NCI-H2196 treated with DMSO at 0.1 percent for 48 hours (cell line): ENCODE measurements around the gene TAF6.

Source experiments
- DNase-seq: peaks from one replicate; lab custom pipeline; 2025; ENCODE audit not compliant: unreplicated experiment; lab: John Stamatoyannopoulos, UW

TAF6 gene

DNA sequence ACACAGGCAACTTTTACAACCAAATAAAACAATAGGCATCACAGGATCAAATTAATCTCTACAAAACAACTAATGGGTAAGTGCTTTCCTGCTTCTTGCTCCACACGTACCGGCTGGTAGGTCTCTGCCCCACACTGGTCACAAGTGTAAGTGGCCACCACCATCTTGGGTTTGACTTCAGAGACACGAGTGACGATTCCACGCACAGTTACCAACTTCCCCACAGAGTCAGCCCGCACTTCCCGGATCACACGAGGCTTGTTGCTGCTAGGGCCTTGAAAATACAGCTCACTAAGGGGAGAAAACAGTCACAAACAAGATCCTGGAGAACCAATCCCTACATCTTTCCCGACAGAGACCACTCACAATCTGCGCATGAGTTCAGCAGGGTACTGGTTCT lies 20.2 kb downstream of the TAF6 start:
- no peak for DNase-seq

DNA sequence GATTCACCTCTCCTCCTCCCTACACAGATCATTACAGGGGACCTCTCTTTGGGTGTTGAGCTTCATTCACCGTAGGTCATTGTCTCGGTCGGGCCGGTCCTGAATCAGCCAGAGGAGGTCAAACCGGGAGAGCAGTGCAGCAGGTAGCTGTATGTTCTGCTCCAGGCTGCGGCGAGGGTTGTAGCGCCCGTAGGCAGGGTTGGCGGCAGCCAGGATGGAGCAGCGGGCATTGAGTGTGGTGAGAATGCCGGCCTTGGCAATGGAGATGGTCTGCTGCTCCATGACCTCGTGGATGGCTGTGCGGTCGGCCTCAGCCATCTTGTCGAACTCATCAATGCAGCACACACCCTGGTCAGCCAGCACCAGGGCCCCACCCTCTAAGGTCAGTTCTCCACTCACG lies 23.5 kb downstream of the TAF6 start:
- no peak for DNase-seq

DNA sequence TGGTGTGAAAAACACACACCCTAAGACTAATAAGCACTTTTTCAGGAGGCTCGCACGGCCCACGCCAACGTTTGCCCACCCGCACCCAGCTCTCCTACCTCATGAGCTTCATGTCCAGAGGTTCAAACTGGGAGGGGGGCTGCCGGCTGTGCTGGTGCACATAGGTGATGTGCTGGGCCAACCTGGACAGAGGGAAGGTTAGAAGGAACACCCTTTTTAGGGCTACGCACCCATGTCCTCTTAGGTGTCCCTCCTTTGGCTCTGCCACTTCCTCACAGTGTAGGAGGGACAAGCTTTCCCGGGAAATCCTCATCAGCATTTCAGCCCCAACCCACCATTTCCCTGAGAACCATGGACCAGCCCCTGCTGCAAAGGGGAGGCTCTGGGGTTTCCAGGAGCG lies 23.9 kb downstream of the TAF6 start:
- DNase-seq: no peak

DNA sequence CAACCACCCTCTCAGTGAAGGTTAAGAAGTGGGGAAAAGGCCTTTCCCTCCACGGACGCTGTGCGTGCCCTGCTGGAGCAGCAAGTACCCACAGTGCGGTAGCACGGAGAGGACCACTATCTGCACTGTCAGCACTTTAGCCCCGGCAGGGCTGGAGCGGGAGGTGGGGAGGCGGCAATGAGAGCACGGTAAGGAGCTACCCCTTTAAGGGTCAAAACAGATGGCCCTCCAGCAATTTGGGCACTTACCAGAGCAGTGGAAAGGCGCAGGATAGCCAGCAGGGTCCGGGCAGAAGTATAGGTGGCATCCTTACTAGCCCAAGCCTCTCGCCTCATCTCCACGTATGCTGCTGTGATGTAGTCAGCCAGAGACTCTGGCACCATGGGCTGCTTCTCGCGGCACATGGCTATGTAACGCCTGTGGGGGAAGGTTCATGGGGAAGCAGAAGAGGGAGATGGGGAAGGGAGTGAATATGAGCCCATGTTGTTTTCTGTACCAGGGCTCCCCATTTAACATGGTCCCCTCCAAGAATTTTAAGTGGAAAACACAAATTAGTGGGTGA lies 25.2 kb downstream of the TAF6 start:
- DNase-seq: no peak

DNA sequence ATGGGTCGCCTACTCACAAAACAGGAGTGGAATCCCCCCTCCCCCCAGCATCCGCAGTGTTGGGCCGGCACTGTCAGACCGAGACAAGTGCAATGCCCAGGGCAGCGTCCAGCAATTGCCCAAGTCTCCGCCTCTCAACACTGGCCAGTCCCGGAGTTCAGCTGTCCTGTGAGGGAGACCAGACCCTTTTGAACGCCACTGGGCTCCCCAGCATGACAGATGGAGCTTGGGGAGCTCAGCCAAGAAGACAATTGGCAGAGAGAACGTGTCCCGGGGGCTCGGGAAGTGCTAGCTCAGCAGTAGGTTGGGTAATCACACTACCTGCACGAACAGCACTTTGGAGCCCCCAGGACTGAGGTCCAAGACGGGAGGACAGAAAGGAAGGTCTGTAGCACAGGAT lies 25.7 kb downstream of the TAF6 start:
- DNase-seq: no peak

DNA sequence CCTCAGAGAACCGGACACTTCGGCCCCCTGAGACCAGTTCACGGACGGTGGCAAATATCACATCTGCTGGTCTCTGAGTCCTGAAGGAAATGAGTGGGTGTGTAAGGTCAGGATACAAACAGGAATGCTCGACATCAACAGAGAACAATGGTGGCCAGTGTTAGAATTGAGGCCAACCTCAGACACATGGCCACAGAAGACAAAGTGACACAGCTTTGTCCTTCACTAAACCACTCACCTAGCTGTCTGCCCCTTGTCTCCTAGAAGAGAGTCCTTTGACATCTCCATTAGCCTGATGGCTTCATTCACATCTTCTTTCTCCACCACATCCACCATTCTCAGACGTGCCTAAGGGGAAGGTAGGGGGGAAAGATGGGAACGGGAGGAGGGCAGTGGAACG lies 26.1 kb downstream of the TAF6 start:
- no peak for DNase-seq

DNA sequence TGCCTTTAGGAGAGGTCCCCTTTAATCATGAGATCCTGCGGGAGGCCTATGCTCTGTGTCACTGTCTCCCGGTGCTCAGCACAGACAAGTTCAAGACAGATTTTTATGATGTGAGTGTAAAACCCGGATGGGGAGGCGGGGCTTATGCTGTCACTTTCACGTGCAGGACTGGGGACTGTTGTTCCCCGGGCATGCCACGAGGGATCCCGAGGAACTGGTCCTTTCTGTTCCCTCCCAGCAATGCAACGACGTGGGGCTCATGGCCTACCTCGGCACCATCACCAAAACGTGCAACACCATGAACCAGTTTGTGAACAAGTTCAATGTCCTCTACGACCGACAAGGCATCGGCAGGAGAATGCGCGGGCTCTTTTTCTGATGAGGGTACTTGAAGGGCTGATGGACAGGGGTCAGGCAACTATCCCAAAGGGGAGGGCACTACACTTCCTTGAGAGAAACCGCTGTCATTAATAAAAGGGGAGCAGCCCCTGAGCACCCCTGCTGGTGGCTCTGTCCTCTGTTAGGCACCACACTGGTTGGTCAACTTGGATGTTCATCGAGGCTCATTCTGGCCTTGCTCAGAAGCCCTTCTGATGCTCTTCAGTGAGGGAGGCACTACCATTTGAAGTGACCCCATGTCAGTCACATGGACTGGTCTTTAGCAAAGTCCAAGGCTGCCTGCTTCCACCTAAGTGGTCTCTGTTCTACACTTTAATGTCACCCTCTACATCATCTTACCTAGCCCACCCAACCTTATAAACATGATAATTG lies 27.6 kb downstream of the TAF6 start:
- no peak for DNase-seq

DNA sequence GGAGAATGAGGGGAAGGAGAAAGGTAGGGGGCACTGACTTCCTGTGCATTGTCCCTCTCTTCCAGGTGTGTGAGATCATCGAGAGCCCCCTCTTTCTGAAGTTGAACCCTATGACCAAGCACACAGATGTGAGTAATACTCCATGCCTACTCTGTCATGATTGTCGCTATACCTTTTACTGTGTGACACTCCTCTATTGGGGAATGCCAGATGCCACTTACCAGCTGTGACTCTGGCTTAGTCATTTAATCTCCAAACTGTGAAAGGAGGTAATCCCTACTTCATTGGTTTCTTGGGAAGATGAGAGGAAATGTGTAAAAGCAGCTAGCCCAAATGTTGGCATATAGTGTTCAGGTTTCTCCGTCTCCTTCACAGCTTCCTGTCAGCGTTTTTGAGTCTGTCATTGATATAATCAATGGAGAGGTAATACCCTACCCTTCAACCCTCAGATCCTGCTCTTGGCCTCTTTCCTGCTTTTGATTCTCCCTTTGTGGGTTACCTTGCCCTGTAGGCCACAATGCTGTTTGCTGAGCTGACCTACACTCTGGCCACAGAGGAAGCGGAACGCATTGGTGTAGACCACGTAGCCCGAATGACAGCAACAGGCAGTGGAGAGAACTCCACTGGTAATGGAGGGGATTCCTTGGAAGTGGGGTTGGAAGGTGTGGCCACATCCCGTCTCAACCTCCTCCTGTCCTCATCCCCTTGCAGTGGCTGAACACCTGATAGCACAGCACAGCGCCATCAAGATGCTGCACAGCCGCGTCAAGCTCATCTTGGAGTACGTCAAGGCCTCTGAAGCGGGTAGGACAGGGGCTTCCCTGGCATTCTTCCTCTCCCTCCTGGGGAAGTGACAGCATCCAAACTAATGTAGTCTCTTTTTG lies 28.4 kb downstream of the TAF6 start:
- no peak for DNase-seq

DNA sequence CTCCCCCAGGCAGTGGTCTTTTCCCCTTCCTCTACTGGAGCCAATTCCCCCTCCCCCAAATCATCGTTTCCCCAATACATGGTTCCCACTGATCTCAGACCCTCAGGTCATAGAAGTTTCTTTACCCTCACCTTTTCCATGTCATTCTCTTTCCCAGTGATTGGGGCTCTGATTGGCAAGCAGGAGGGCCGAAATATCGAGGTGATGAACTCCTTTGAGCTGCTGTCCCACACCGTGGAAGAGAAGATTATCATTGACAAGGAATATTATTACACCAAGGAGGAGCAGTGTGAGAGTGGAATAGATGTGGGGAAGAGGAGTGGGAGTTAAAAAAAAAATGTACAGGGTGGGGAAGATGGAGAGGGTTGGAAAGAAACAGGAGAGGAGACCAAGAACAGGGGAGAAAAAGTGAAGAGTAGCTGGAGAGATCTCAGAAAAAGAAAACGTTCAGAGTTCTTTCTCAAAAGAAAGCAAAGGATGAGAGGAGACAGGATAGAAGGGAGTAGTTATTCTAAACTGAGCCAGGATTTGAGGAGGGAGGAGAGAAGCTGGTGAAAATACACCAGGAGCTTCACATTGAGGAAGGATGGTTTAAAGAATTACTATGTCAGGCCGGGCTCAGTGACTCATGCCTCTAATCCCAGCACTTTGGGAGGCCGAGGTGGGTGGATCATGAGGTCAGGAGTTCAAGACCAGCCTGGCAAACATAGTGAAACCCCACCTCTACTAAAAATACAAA lies 29.5 kb downstream of the TAF6 start:
- no peak for DNase-seq

DNA sequence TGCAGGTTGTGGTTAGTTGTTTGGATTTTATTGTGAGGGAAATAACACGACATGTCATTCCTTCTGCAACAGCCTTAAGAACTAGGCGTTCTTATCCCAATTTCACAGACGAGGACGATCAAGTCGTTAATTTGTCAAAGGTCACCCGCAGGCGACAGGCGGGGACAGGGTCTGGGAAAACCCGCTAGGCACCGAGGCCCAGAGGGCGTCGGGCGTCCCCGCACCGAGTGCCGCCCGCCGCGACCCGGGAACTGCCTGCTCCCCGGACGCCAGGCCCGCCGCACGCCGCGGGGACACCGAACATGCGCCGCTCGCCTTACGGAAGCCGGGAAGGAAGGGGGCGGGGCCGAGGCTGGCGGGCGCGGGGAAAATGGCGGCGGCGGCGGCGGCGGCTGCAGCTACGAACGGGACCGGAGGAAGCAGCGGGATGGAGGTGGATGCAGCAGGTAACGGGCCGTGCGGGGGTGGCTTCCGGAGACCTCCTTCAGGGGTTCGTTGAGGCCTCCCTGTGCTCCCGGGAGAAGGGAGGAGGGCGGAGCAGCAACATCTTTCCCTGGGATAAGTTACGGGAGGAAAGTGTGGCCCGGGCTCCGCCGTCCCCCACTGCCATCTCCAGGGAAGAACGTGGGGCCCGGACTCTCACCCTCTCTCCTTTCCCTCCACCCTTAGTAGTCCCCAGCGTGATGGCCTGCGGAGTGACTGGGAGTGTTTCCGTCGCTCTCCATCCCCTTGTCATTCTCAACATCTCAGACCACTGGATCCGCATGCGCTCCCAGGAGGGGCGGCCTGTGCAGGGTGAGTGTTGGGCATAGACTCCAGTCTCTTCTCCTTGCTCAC lies 30.3 kb downstream of the TAF6 start, which contains the start of gene COPS6:
TSS of gene COPS6 (plus strand) at position 349 of the 837 bp plus-strand sequence. CDS start at position 371, 22 bp downstream.
- peak; percentile 33 for DNase-seq

DNA sequence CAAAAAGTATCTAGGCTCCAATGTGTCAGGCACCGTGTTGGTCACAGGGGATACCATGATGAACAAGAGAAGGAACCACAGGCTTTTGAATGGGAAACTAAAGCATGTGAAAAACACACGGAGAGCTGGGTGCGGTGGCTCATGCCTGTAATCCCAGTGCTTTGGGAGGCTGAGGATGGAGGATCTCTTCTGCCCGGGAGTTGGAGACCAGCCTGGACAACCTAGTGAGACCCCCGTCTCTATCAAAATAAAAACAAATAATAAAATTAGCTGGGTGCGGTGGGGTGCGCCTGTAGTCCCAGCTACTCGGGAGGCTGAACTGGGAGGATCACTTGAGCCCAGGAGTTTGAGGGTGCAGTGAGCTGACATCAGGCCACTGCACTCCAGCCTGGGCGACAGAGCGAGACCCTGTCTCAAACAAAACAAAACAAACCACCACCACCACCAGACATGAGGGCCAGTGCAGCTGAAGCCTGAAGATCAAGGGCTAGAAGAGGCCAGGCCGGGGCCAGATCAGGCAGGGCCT lies 31.0 kb downstream of the TAF6 start:
- DNase-seq: no peak

DNA sequence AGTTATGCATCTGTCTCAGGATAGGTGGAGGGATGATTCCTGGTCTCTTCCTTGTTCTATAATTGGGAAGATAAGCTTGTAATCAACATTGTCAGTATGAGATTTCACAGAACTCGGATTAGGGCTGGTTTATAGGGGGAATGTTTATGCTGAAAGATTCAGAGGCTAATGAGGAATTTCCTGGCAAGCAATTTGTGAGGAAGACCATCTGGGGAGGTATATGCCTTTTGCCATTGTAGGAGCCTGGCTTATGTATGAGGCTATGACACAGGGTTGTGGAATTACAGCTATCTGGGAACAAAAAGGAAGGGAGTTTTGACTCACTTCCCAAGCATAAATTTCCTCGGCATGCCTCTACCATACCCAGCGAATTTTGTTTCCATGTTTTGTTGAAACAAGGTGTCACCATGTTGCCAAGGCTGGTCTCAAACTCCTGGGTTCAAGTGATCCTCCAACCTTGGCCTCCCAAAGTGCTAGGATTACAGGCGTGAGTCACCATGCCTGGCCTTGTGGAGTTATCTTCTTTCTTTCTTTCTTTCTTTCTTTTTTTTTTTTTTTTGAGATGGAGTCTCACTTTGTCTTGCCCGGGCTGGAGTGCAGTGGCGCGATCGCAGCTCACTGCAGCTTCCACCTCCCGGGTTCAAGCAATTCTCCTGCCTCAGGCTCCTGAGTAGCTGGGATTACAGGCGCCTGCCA lies 32.0 kb downstream of the TAF6 start:
- DNase-seq: no peak

DNA sequence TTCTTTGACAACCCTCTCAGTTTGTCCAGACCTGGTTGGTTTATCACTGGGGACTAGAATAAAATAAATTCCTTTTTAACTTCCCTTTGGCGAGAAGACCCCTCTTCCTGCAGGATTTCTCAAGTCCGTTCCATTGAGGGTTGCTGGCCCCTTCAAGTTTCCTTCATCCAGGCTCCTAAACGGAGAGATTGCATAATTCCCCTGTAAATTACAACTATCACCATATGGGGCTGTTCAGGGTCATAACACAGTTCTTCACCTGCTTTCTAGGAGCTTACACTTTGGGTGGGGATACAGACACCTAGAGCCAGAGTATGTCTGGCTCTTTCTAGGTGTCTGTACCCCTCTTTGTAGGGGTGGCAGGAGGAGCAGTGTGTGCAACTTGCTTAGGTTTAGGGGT lies 33.6 kb downstream of the TAF6 start:
- DNase-seq: no peak

DNA sequence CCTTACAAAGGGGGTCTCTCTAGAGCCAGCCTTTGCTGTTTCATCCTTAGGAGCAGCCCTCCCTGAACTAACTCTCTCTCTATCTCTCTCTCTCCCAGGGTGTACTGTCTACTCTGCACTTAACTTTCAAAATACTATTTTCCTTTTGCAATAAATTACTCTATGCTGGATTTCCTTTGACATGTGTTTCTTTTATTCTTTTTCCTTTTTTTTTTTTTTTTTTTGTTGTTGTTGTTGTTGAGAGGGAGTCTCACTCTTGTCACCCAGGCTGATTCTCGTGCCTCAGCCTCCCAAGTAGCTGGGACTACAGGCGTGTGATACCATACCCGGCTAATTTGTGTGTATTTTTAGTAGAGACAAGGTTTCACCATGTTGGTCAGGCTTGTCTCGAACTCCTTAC lies 36.2 kb downstream of the TAF6 start:
- no peak for DNase-seq

DNA sequence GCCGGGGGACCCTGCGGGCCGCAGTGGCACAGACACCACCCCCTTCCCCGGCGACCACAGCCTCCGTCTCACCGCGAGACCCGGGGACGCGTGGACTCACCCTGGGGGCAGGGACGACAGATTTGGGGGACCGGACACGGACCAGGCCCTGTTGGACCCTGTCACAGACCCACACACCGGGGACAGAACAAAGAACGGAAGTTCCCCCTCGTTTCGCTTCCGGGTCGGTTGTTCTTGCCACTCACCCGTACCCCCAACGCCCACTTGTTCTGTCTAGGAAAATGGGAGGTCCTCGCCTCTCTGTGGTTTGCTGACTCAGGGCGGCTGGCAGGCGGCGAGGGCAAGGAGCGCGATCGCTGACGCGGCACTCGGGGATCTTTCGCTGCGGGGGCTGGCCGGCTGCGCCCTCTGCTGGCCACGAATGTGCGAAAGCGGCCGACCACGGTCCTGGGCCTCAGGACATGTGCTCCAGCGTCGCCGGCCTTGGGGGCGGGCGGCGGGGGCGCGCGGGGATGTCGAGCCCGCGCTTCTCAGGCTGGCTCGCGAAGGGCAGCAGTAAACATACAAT lies 37.5 kb downstream of the TAF6 start, which contains the start of gene ZNF3:
TSS of gene ZNF3 (minus strand) at position 189 of the 568 bp plus-strand sequence. CDS start 4,366 bp downstream, outside the sequence.
- peak; percentile 98 for DNase-seq

DNA sequence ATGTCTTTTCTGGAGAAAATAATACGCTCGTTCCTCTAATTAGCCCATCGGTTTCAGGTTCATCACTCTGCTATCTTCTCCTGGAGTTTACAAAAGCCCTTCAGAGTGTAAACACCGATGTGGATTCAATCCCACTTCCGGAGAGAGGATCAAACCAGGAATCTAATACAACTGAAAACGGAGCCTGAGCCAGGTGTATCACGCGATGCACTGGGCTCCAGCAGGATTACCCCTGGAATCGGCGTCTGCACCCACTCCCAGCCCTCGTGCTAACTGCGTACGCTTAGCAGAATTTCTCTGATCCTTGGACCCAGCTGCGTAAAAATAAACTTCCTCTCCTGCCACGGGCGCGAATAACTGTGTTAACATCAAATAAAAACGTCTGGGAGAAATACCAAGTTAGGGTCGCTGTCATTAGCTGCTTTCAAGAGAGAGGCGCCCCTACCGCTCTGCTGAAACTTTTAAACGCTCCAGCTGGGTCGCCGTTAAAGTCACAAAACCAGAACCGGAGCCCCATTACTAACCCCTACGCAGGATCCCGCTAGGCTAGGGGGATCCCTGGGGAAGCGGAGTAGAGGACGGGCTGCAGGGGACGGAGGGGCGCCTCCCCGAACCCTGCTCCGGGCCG lies 38.1 kb downstream of the TAF6 start:
- peak; percentile 19 for DNase-seq

DNA sequence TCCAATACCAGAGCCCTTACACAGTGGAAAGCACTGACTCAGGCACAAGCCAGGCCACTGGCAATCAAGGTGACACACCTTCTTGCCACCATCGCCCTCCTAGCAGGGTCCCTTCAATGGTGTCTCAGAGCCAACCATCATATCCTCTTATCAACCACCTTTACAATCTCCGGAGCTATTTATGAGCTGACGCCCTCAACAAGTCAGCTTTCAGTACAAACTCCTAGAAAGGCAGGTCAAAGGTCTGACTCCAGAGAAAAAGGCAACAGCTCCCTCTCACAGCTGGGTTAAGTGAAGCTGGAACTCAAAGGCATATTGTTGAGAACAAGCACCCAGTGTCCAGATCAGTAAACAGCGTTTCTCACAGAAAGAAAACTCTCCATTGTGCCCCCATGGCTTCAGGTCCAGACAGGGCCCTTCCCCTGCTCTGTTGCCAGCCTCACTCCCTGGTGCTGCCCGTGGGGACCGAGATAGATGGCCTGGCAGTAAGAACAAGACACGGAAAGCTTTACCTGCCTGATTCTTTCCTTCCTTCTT lies 40.1 kb downstream of the TAF6 start:
- DNase-seq: no peak

DNA sequence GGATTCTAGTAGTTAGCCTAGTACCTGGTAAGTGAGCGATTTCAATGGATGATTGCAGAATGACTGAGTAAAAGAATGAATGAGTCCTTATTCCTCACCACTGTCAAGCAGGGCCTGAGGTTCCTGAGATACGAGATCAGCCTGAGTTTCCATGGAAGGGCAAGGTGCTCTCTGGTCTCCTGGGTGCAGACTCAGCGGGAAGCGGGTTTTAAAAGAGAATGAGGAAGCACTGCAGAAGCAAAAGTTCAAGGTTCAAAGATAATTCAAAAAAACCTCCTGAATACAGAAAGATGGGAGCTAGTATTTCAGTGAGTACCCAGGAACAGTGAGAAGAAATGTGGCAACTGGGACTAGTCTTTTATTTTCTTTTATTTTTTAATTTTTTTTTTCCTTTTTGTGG lies 42.0 kb downstream of the TAF6 start:
- DNase-seq: no peak
